ENCODE measurements around the gene CMIP. TPM values are rescaled to one million over a fixed set of nuclear protein-coding genes. Genes with fewer than 3 reads are reported as not detected.

The CMIP gene
- total RNA-seq, 4 donors from 2014 or later: 63.9 to 89.9 (median 70.0) TPM

- Histone ChIP-seq H3K36me3 (no peaks in the 10 kb centered on the region), H3K27ac (no peak overlapping the region), H3K4me1 (peaks cover 40% of the 10 kb centered on the region), H3K27me3 (no peaks in the 10 kb centered on the region), H3K9me3 (no peaks in the 10 kb centered on the region), H3K4me3 (no peak overlapping the region)
- DNase-seq (ENCODE audit: low spot score in 2 of 2): no peak
- TF ChIP-seq POLR2AphosphoS5 (IDR thresholded peaks at IDR 0.05): no peak
- TF ChIP-seq CTCF (IDR thresholded peaks at IDR 0.05): no peak
- TF ChIP-seq EP300 (IDR thresholded peaks at IDR 0.05): no peak
- TF ChIP-seq POLR2A (IDR thresholded peaks at IDR 0.05): no peak
- 31% methylated on average over 10 of the region's 10 CpGs for WGBS
These were observed 119.9 kb downstream of the CMIP start for GRCh38 chr16:81564421-81564911.

- H3K27ac ChIP-seq: no peak overlapping the region
These were observed 120.9 kb downstream of the CMIP start for GRCh38 chr16:81565321-81566028.

GRCh38 chr16:81566086-81567007, 121.7 kb downstream of the CMIP start:
- Histone ChIP-seq H3K4me1 (peaks cover 47% of the 10 kb centered on the region), H3K9me3 (no peaks in the 10 kb centered on the region), H3K27ac (no peak overlapping the region), H3K36me3 (no peaks in the 10 kb centered on the region), H3K27me3 (no peaks in the 10 kb centered on the region), H3K4me3 (no peak overlapping the region)
- WGBS: 100% methylated on average over 7 of the region's 7 CpGs
- TF ChIP-seq POLR2AphosphoS5 (IDR thresholded peaks at IDR 0.05) (no peak), EP300 (IDR thresholded peaks at IDR 0.05) (no peak), POLR2A (IDR thresholded peaks at IDR 0.05) (no peak), CTCF (IDR thresholded peaks at IDR 0.05) (no peak)
- no peak for DNase-seq (ENCODE audit: low spot score in 2 of 2)

More at GRCh38 chr16:81565321-81566028, 120.9 kb downstream of the CMIP start:
- H3K27me3 ChIP-seq: no peaks in the 10 kb centered on the region
- no peaks in the 10 kb centered on the region for H3K36me3 ChIP-seq
- TF ChIP-seq EP300 (IDR thresholded peaks at IDR 0.05) (no peak), POLR2AphosphoS5 (IDR thresholded peaks at IDR 0.05) (no peak), CTCF (IDR thresholded peaks at IDR 0.05) (no peak), POLR2A (IDR thresholded peaks at IDR 0.05) (no peak)
- DNase-seq (ENCODE audit: low spot score in 2 of 2): no peak
- peaks cover 49% of the 10 kb centered on the region for H3K4me1 ChIP-seq
- no peaks in the 10 kb centered on the region for H3K9me3 ChIP-seq
- WGBS: 94% methylated on average over 18 of the region's 20 CpGs
- H3K4me3 ChIP-seq: no peak overlapping the region

GRCh38 chr16:81567087-81567486, 122.5 kb downstream of the CMIP start:
- Histone ChIP-seq H3K4me3 (no peak overlapping the region), H3K4me1 (peaks cover 47% of the 10 kb centered on the region), H3K27ac (no peak overlapping the region), H3K9me3 (no peaks in the 10 kb centered on the region), H3K36me3 (no peaks in the 10 kb centered on the region), H3K27me3 (no peaks in the 10 kb centered on the region)
- DNase-seq (ENCODE audit: low spot score in 2 of 2): no peak
- 86% methylated on average over 13 of the region's 13 CpGs for WGBS
- TF ChIP-seq EP300 (IDR thresholded peaks at IDR 0.05) (no peak), CTCF (IDR thresholded peaks at IDR 0.05) (no peak), POLR2AphosphoS5 (IDR thresholded peaks at IDR 0.05) (no peak), POLR2A (IDR thresholded peaks at IDR 0.05) (no peak)
